ENCODE data around the gene ZC3H15.
"Not testable (repeated sequence)": the region's sequence is repeated elsewhere in the genome, so short reads cannot be mapped to it uniquely, and the experiment has no call there.

ZC3H15 gene

DNA sequence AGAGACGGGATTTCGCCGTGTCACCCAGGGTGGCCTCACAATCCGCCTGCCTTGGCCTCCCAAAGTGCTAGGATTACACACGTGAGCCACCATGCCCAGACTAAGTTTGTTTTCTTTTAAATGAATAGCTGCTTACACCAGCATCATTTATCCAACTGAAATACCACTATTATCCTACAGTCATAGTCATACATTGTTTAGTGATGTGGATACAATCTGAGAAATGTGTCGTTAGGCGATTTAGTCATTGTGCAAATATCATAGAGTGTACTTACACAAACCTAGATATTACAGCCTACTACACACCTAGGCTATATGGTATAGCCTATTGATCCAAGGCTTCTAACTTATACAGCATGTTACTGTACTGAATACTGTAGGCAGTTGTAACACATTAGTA lies 10.3 kb downstream of the ZC3H15 start:
- DNase-seq, result no peak

DNA sequence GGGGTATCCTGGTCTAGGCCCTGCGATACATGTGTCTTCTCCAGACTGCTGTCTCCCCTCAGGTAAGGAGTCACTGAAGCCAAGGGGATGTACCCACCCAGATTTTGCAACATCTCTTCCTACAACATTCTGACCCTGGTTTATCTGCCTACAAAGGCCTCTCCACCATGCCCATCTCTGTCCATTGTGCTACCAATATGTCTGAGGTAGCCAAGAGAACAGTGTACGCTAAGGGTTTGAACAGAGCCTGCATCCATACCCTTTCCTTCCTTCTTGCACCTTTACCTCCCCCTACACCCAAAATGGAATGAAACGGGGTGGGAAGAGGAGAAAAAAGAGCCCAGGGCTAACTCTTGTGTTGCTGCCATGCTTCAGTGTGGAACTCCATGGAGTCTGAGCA lies 11.9 kb downstream of the ZC3H15 start:
- no peak for DNase-seq

DNA sequence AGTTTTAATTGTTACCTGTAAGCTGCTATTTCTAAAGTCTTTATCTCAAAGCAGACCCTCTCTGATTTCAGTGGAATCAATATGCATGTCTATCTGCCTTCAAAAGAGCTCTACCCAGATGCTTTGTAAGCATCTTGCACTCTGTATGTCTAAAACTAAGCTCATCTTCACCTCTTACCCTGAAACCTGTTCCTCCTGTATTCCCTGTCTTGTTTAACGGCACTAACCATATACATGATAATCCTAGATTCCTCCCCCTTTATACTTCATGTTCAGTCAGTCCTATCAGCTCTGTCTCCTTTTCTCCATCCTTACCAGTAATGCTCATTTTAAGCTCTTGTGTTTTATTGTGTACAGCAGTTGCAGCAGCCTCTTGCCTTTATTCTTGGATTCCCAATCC lies 12.8 kb downstream of the ZC3H15 start:
- no peak for DNase-seq

DNA sequence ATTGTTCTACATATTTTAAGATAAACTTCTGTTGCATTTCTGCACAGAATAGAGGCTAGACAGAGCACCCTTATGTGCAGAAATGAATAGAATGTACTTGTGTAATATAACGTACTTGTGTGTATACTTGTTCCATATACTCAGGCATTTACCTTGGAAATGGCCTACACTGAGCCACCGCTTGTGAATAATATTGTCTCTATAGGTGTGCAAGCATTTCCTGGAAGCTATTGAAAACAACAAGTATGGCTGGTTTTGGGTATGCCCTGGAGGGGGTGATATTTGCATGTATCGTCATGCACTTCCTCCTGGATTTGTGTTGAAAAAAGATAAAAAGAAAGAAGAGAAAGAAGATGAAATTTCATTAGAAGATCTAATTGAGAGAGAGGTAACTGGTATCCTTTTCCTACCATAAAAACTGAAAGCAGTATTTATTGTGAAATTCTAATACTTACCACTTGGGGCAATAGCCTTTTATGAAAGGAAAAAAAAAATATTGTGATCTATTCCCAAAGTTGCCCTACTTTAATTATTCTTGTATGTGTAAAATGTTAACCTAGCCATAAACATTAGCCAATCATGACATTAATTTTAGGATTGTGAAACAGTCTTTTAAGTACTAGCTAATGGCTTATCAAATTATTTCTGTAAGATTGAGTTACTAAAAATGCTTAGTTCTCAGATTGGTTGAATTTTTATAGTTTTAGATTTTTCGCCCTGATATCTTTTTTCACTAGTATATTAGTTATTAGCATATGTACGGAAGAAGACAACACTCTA lies 18.0 kb downstream of the ZC3H15 start:
- DNase-seq, result no peak

DNA sequence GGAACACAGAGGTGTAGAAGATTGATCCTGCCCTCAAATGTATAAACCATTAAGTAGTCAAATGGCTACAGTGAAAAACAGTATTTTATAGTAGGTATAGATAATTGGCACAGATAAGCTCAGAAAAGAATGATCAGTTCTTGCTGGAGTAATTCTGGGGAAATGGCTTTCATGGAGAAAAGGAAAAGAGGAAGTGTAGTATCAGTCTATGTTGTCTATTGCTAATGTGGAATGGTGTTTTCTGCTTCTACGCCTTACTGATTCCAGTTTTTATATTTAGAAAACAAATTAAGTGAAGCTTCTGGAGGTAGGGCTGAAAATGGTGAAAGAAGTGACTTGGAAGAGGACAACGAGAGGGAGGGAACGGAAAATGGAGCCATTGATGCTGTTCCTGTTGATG lies 22.2 kb downstream of the ZC3H15 start:
- DNase-seq, result no peak

DNA sequence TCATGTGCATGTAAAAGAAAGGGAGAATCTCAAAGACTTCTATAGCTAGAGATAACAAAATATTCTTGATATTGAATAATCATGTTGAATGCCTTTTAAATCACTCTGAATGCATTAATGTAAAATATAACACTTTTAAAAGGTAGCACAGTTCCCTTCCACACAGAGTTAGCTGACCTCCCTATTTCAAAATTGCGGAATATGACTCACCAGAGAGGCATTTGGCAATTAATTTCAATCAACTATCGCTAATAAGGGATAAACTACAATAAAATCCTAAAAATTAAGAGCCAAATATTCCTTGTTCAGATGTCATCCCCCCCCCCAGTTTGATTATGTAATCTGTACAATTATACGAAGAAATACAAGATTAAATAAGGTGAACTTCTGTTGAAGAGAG lies 29.3 kb downstream of the ZC3H15 start:
- no peak for DNase-seq

DNA sequence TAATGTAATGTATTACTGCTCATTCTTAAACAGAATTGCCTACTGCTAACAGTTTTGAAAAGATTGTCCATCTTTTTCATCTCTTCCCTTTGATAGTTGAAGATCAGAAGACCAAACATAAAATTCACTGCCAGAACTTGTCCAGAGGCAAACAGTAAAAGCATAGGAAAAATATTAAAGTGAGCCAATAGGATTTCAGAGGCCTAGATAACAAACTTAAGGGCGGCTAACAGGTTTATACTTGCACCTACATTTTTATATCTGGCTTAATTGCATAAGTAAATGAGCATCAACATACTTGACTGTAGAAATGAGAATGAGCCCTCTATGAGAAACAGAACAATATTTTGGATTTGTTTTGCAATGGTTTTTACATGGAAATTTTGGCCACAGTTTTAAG lies 30.3 kb downstream of the ZC3H15 start:
- no peak for DNase-seq

DNA sequence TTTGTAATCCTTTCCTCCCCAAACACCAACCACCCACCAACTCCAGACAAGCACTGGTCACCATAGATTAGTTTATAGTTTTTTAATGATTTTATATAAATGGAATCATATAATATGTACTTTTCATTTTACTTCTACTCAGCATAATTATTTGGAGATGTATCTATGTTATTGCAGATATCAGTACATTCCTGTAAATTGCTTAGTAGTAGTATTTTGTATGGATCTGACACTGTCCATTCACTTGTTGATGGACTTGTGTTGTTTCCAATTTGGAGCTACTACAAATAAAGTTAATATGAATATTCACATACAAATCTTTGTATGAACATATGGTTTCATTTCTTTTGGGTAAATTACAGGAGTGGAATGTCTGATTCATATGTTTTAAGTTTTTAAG lies 31.0 kb downstream of the ZC3H15 start:
- no peak for DNase-seq

DNA sequence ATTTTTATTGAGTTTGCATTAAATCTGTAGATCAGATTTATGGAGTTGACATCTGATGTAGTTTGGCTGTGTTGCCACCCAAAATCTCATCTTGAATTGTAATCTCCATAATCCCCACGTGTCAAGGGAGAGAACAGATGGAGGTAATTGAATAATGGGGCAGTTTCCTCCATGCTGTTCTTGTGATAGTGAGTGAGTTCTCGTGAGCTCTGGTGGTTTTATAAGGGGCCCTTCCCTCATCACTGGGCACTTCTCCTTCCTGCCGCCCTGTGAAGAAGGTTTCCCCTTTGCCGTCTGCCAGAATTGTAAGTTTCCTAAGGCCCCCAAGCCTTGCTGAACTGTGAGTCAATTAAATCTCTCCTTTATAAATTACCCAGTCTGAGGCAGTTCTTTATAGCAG lies 32.2 kb downstream of the ZC3H15 start:
- no peak for DNase-seq

DNA sequence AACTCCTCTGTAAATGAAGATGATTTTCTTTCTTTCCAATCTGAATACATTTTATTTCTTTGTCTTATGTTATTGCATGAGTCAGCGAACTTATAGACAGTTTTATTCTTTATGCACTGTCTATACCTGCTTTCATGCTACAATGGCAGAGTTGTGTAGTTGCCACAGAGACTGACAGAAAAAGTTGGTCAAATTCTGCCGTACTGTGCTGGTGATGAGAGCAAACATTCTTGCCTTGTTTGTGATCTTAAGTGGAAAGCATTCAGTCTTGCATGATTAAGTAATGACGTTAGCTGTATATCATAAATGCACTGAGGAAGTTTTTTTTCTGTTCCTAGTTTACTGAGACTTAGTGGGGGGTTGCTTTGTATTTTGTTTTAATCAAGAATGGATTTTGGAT lies 32.9 kb downstream of the ZC3H15 start:
- no peak for DNase-seq

DNA sequence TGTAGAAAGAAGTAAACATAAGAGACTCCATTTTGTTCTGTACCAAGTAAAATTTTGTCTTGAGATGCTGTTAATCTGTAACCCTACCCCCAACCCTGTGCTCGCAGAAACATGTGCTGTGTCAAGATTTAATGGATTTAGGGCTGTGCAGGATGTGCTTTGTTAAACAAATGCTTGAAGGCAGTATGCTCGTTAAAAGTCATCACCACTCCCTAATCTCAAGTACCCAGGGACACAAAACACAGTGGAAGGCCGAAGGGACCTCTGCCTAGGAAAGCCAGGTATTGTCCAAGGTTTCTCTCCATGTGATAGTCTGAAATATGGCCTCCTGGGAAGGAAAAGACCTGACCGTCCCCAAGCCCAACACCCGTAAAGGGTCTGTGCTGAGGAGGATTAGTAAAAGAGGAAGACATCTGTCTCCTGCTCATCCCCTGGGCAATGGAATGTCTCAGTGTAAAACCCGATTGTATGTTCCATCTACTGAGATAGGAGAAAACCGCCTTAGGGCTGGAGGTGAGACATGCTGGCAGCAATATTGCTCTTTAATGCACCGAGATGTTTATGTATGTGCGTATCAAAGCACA lies 35.6 kb downstream of the ZC3H15 start:
- DNase-seq, result not testable (repeated sequence)

DNA sequence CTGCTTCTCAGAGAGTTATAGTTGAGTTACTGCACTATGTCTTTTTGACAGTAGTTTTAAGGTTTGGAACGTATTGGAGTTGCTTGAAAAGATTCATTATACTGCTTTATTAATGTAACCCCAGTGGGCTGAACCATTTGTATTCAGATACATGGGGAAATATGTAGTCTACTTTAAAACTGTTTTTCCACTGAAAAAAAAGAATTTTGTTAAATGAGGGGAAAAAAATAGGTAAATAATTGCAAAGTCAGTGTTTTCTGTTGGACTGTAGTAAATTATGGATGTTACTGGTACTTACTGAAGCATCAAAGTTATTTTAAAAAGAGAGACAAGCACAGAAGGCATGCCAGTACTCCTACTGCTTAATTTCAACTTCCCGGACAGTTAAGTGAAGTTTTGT lies 36.4 kb downstream of the ZC3H15 start:
- DNase-seq, result no peak

DNA sequence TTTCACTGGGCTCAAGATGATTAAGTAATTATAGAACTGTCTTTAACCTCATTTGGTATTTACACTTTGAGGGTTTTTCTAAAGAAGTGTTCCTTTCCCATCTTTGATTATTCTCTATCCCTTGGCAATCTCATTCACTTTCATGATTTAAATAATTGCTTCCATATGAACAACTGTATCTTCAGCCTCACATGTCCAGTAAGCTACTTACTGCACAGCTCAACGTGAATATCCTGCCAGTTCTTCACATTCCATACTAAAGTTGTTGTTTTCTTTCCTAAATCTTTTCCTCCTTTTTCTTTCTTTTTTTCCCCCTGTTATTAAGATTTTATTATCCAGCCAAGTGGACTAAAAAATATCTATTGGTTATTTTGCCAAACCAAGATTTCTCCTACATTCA lies 37.7 kb downstream of the ZC3H15 start:
- DNase-seq, result no peak

DNA sequence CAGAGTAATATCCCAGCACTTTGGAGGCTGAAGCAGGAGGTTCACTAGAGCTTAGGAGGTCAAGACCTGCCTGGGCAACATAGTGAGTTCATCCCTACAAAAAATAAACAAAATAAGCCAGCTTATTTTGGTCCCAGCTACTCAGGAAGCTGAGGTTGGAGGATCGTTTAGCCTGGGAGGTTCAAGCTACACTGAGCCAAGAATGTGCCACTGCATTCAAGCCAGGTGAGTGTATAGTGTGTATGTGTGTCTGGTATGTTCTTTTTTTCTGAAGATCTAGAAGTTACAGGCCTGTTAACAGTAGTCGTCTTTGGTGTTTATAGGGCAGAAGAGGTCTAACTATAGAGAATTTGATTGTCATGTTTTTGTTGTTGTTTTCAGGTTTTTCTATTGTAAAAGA lies 40.2 kb downstream of the ZC3H15 start:
- no peak for DNase-seq

DNA sequence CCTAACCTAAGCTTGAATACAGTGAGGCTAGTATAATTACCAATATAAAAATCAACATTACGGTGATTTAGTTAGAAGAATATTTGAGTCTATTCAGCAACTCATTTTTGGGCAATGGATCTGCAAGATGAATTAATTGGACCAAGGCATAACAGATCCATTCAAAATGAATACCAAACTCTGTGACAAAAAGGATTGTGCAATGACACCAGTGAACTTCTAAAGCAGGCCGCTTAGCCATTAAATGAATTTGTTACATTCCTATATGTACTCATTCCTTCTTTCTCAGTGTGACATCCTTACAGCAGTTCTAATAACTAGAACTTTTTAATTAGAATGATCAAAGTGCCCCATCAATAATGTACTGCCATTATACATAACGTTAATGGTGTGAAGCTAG lies 44.3 kb downstream of the ZC3H15 start:
- DNase-seq, result no peak

DNA sequence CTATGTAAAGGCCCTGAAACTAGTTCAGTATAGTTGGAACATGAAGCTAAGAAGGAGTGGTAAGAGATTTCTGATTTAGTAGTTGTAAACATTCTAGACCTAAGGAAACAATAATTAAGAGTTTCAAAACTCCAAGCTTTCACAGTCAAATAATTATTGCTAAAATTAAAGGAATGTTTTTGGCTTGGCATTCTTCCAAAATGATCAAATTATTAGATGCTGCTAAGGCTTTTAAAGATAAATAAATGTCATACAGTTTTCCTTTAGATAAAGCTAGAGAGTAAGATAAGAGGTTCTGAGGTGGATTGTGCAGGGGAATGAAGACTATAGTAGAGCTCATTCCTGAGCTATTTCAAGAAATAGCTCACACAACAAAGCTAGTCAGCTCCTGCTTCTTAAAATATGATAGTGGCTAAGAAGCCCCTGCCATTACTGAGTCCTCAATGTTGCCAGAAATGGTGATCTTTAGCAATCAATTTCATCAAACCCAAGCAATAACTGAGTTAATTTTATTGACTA lies 45.3 kb downstream of the ZC3H15 start:
- DNase-seq, result no peak

DNA sequence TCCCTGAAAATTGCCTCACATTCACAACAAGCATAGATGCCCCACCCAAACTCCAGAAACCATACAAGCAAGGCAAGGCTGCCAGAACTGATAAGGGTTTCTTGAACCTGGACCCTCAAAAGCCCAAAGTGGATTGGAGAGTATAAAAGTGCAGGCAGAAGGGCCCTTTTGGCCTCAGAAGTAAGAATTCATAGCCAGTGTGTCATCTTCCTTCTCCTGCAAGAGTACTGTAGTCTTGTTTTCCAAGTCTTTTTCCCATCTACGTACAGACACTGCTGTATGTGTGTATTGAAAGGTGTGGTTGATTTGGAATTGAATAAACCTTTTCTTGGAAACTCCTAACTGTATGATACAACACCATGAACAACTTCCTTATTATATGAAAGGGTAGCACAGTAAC lies 46.8 kb downstream of the ZC3H15 start:
- DNase-seq, result no peak

DNA sequence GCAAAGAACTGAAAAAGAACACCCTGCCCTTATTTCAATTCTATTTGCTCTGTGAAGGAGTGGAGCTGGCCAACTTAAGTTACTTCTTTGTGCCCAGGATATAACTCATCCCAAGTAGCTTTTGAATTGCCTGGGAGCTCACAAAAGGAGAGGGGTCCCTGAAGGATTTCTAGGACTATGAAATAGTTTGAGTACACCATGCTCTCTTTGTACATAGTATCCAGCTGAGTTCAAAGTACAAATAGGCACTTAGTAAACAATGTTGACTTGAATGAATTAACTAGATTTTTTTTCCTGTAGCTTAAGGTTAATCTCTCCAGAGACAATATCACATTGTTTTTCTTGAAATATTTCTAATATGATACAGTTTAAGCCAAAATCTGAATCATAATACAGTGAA lies 47.7 kb downstream of the ZC3H15 start:
- DNase-seq, result no peak

DNA sequence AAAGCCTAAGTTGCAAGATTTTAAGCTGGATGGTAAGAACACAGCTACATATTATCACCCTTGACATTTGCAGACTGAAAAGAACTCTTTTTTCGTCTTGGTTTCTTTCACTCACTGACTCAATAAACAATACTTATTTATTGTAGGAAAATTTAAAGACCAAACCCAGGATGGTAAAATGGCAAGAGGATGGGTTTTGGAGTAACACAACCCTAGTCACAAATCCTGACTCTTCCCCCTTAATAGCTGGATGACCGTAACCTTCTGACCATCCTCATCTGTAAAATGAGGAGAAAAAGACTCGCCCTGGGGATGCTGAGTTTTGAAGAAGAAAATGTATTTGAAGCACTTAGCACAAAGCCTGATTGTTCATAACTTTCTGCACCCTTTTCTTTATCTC lies 48.3 kb downstream of the ZC3H15 start:
- no peak for DNase-seq

DNA sequence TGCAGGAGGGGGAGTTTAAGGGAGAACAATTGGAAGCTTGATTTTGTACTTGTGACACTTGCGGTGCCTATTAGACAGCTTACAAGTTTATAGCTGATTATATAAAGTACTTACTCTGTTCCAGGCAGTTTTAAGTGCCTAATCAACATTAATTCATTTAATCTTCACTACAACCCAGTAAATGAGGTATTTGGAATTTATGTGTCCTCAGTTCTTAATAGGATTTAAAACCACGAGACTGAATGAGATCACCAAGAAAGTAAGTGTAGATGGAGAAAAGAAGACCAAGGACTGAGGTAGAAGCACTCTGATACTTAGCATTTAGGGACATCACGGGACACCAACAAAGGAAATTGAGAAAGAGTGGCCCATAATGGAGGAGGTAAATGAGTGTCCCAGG lies 49.8 kb downstream of the ZC3H15 start:
- no peak for DNase-seq

DNA sequence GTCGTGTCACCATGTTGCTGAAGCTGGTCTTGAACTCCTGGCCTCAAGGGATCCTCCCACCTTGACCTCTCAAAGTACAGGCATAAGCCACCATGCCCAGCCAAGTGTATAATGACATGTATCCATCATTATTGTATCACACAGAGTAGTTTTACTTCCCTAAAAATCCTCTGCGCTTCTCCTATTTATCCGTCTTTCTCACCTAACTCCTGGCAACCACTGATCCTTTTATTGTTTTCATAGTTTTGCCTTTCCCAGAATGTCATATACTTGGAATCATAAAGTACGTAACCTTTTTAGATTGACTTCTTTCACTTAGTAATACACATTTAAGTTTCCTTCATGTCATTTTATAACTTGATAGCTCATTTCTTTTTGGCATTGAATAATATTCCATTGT lies 51.0 kb downstream of the ZC3H15 start:
- DNase-seq, result no peak

DNA sequence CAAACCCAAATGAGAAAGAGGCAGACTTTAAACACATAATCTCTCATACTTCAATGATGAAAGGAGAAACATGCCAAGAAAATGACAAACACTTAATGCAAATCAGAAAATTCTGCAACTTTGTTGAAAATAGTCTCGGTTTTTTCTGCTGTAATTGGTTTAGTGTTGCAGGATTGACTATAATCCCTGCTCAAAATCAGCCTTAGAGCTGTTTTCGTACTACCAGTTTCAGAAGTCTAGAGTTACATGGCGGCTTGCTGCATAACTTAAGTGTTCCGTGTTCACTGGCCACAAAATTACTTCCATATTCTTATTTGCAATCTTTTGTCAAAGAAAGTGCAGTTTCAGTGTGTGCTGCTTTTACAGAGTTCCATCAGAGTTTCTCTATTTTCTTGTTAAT lies 54.9 kb downstream of the ZC3H15 start:
- DNase-seq, result no peak

DNA sequence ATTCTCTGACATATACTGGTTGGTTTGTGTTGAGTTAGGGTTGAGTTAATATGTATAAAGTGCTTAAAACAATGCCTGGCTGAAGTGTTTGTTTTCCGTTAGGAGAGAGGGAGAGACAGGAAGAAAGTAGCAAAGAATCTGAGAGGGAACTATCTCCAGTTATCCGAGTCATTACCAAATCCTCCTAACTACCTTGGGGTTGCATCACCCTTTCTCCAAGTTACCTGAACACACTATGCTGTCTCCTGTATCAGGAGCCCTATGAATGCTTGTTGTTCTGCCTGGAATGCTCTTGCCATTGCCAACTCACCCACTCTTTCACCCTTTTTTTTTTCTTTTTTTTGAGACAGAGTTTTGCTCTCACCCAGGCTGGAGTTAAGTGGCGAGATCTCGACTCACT lies 55.9 kb downstream of the ZC3H15 start:
- DNase-seq, result no peak

DNA sequence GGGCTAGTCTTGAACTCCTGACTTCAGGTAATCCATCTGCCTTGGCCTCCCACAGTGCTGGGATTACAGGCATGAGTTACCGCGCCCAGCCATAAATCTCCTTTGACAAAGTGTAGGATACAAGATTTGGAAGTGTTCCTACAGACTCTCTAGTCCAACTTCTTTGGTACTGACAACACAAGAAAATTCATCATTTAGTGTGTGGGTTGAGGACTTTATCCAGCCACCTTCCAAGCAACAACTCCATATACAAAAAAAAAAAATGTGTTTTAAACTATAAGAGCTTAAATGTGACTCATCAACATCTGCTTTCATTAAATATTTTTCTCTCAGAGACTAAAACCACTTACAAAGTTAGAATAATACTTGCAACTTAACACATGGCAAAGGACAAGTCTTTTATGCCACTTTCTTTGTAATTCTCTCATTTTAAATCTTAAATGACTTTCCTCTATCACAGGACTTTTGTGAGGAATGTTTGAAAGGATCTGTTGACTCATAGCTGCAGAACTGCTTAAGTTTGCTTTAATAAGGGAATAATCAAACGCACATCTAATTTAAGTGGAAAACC lies 57.6 kb downstream of the ZC3H15 start:
- DNase-seq, result no peak

DNA sequence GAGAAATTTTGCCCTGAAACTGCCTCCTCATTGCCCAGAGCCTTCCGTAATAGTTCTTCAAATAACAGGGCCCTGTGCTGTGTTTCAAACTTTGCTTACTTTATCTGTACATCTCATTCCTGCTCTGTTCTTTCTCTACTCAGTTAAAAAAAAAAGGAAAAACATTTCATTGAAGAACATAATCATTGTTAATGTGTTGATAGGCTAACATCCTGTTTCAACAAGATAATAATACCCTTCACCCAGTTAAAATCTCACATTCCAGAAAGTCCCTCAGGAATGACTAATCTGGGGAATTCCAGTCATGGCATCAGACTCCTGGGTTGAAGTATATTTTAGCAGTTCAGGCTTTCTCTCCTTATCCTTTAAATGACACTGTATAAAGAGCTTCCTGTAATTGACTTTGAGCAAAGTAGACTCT lies 58.2 kb downstream of the ZC3H15 start:
- no peak for DNase-seq

Data from CD4-positive, alpha-beta T cell treated with Interleukin-6 for 4 hours (primary cell).